HUES6 (cell line): ENCODE results near the gene SCN9A.

Experiments
- H3K27ac ChIP-seq: 2 replicates; pipeline ENCODE4 v1.7.0; 2013; ENCODE audit warnings: low read depth, mild to moderate bottlenecking, low read length, inconsistent platforms
- H3K27me3 ChIP-seq: 2 replicates; pipeline ENCODE4 v1.6.1; 2013; ENCODE audit warnings: low read length; ENCODE audit not compliant: control insufficient read depth, insufficient read depth
- H3K36me3 ChIP-seq: 2 replicates; pipeline ENCODE4 v1.6.1; 2013; ENCODE audit warnings: low read length; ENCODE audit not compliant: control insufficient read depth, insufficient read depth
- H3K4me1 ChIP-seq: 2 replicates; pipeline ENCODE4 v1.6.1; 2013; ENCODE audit warnings: low read length; ENCODE audit not compliant: control insufficient read depth, insufficient read depth
- H3K4me3 ChIP-seq: 2 replicates; pipeline ENCODE4 v1.5.1; 2013; ENCODE audit warnings: low read depth, low read length
- H3K9ac ChIP-seq: one replicate; pipeline ENCODE4 v1.6.1; 2013; ENCODE audit warnings: mild to moderate bottlenecking, low read length
- H3K9me3 ChIP-seq: 2 replicates; pipeline ENCODE4 v1.6.1; 2013; ENCODE audit warnings: low read depth, low read length; ENCODE audit not compliant: control insufficient read depth, insufficient read depth

SCN9A gene

DNA sequence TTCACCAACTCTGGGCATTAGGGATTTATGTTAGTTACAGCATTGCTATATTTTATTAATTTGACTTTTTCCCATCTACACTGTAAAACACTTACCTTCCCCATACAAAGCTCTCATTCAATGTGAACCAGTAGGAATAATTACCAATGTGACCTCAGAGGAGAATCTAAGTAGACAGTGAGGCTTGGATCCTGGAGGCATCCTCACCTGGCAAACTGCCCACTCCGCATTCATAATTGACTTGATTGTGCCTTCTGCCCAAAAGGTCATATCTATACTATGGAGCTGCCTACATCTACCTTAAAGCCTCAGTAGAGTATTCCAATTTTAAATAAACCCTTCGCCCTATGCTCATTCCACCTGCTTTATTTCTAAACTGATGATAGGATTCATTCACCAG, 202.5 kb downstream of the SCN9A start:
- H3K4me1 ChIP-seq, result no peaks in the 10 kb centered on the region
- no peaks in the 10 kb centered on the region for H3K36me3 ChIP-seq
- no peak overlapping the region for H3K4me3 ChIP-seq
- H3K9me3 ChIP-seq, result no peaks in the 10 kb centered on the region
- H3K9ac ChIP-seq, result no peak overlapping the region
- no peaks in the 10 kb centered on the region for H3K27me3 ChIP-seq
- no peak overlapping the region for H3K27ac ChIP-seq

- no peak overlapping the region for H3K27ac ChIP-seq
- no peak overlapping the region for H3K9ac ChIP-seq
- H3K36me3 ChIP-seq, result no peaks in the 10 kb centered on the region
- H3K27me3 ChIP-seq, result no peaks in the 10 kb centered on the region
- no peak overlapping the region for H3K4me3 ChIP-seq
- no peaks in the 10 kb centered on the region for H3K9me3 ChIP-seq
- H3K4me1 ChIP-seq, result no peaks in the 10 kb centered on the region
These were observed 204.5 kb downstream of the SCN9A start for GRCh38 chr2:166171216-166171615.

- Histone ChIP-seq H3K9ac (no peak overlapping the region), H3K9me3 (no peaks in the 10 kb centered on the region), H3K36me3 (no peaks in the 10 kb centered on the region), H3K4me1 (no peaks in the 10 kb centered on the region), H3K4me3 (no peak overlapping the region), H3K27me3 (no peaks in the 10 kb centered on the region), H3K27ac (no peak overlapping the region)
These were observed 205.4 kb downstream of the SCN9A start for GRCh38 chr2:166170356-166170755.

DNA sequence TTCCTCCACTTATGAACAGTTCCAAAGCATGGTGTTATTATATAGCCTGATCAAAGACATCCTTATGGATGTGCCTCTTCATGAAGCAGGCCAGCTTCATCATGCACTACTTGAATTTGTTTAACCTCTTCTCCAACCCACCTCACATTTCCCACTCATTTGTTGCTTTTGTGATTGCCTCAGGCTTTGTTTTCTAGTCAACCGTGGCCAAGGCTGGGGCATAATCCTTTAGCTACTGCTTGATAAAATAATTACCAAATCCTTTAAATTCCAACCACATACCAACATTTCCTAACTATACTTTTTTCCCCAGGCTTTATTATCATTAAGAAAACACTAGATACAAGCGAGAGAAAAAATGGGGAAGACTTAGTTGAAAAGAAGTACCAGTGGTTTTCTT, 208.3 kb downstream of the SCN9A start:
- no peaks in the 10 kb centered on the region for H3K9me3 ChIP-seq
- H3K4me3 ChIP-seq, result no peak overlapping the region
- no peak overlapping the region for H3K9ac ChIP-seq
- H3K27me3 ChIP-seq, result no peaks in the 10 kb centered on the region
- H3K4me1 ChIP-seq, result no peaks in the 10 kb centered on the region
- H3K36me3 ChIP-seq, result no peaks in the 10 kb centered on the region
- H3K27ac ChIP-seq, result no peak overlapping the region

DNA sequence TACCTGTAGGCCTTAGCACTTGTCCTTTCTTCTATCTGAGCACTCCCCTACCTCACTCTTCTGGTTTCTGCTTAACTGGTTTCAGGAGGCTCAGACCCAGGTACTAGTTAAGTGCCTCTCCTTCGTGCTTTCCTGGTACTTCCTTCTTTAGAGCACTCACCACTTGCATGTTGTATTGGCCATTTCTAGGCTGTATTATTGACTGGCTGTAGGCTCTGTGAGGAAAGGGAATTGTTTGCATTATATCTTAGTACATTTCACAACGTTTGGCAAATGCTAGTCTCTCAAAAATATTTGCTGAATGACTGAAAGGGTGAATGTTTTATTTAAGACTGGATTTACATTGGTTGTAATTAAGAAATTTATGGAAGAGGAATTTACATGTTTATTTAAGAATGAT, 212.0 kb downstream of the SCN9A start:
- no peak overlapping the region for H3K27ac ChIP-seq
- no peak overlapping the region for H3K9ac ChIP-seq
- H3K36me3 ChIP-seq, result no peaks in the 10 kb centered on the region
- H3K4me1 ChIP-seq, result no peaks in the 10 kb centered on the region
- H3K9me3 ChIP-seq, result no peaks in the 10 kb centered on the region
- H3K27me3 ChIP-seq, result no peaks in the 10 kb centered on the region
- no peak overlapping the region for H3K4me3 ChIP-seq

GRCh38 chr2:166158546-166158945, 217.2 kb downstream of the SCN9A start:
- H3K36me3 ChIP-seq, result no peaks in the 10 kb centered on the region
- H3K4me3 ChIP-seq, result no peak overlapping the region
- no peaks in the 10 kb centered on the region for H3K4me1 ChIP-seq
- H3K27ac ChIP-seq, result no peak overlapping the region
- no peak overlapping the region for H3K9ac ChIP-seq
- no peaks in the 10 kb centered on the region for H3K9me3 ChIP-seq
- no peaks in the 10 kb centered on the region for H3K27me3 ChIP-seq

GRCh38 chr2:166157578-166157977, 218.2 kb downstream of the SCN9A start:
- Histone ChIP-seq H3K27me3 (no peaks in the 10 kb centered on the region), H3K9me3 (no peaks in the 10 kb centered on the region), H3K4me1 (no peaks in the 10 kb centered on the region), H3K36me3 (no peaks in the 10 kb centered on the region), H3K4me3 (no peak overlapping the region), H3K27ac (no peak overlapping the region), H3K9ac (no peak overlapping the region)

DNA sequence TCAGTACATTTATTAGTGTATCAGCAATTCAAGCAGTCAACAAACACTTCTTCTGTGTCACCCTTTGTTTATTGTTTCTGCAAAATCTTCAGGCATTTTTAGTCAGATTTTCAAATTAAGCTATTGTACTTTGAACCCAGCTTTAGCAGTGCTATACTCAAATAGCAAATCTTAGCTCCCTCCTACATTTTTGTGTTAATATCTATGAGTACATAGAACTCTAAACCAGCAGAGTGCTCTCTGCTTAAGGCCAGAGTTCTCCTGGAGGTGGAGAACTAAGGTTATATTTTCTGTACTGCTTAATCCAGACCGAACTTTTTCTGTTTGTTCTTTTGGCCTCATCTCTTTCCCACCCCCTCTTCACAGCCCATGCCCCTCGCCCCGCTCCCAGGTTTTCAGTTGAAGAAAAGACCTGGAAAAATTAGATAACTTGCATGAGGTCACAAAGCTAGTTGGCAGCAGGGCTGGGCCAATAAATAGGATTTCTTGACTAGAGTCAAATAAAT, 218.7 kb downstream of the SCN9A start:
- Histone ChIP-seq H3K4me3 (no peak overlapping the region), H3K4me1 (no peaks in the 10 kb centered on the region), H3K27me3 (no peaks in the 10 kb centered on the region), H3K27ac (no peak overlapping the region), H3K9me3 (no peaks in the 10 kb centered on the region), H3K36me3 (no peaks in the 10 kb centered on the region), H3K9ac (no peak overlapping the region)

GRCh38 chr2:166155589-166155988, 220.2 kb downstream of the SCN9A start:
- Histone ChIP-seq H3K27ac (no peak overlapping the region), H3K4me1 (no peaks in the 10 kb centered on the region), H3K4me3 (no peak overlapping the region), H3K9me3 (no peaks in the 10 kb centered on the region), H3K27me3 (no peaks in the 10 kb centered on the region), H3K9ac (no peak overlapping the region), H3K36me3 (no peaks in the 10 kb centered on the region)

GRCh38 chr2:166154685-166155338, 220.9 kb downstream of the SCN9A start:
- H3K4me3 ChIP-seq, result no peak overlapping the region
- H3K9ac ChIP-seq, result no peak overlapping the region
- H3K27me3 ChIP-seq, result no peaks in the 10 kb centered on the region
- no peaks in the 10 kb centered on the region for H3K9me3 ChIP-seq
- H3K27ac ChIP-seq, result no peak overlapping the region
- no peaks in the 10 kb centered on the region for H3K36me3 ChIP-seq
- no peaks in the 10 kb centered on the region for H3K4me1 ChIP-seq

DNA sequence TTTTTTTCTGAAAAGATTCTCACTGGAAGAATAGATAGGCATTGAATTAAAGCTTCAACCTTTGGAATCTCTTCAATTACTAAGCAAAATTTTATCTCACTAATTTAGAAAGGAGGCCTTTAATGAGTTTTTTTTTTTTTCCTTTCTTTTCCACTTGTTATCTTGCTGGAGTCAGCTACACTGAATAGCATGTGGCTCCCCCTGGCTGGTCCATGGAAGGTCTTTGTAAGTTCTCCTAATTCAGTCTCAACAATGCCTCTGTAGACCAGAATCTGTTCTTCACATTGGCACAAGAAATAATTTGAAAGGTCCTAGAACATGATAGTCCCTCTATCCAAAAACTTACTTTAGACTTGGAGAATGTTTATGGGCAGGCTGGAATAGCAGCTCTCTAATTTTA, 223.7 kb downstream of the SCN9A start:
- no peaks in the 10 kb centered on the region for H3K36me3 ChIP-seq
- no peak overlapping the region for H3K4me3 ChIP-seq
- H3K27me3 ChIP-seq, result no peaks in the 10 kb centered on the region
- no peaks in the 10 kb centered on the region for H3K9me3 ChIP-seq
- H3K27ac ChIP-seq, result no peak overlapping the region
- H3K4me1 ChIP-seq, result no peaks in the 10 kb centered on the region; the same call in 1 of the 2 replicates
- no peak overlapping the region for H3K9ac ChIP-seq
